Naive thymus-derived CD4-positive, alpha-beta T cell (primary cell): ENCODE results near the gene LIN7A. TPM values are rescaled to one million over a fixed set of nuclear protein-coding genes. Genes with fewer than 3 reads are reported as not detected.

ENCODE experiments used
- ATAC-seq: fragments of 150-1000 bp; cut with Tn5 transposase; 2 replicates; pipeline ENCODE4 v1.10.0; 2021; ENCODE audit warnings: mild to moderate bottlenecking, moderate library complexity
- CTCF ChIA-PET: fragments of 350-600 bp; sonication (Branson Sonifier 250); formaldehyde crosslinking; loops from one replicate; lab custom pipeline; 2021; ENCODE audit warnings: antibody characterized with exemption; lab: Charles Lee
- POLR2A ChIA-PET: fragments of 350-600 bp; sonication (Branson Sonifier 250); formaldehyde crosslinking; loops from one replicate; lab custom pipeline; 2021; ENCODE audit warnings: antibody characterized with exemption, inconsistent platforms; lab: Charles Lee
- DNase-seq, 9 donors: peaks; one replicate each; pipeline versions ENCODE4 v3.0.0 to v3.0.0-alpha.2; 2020 to 2022; ENCODE audit warnings: mixed read lengths in 1 of 9
- H3K27ac ChIP-seq: one replicate; pipeline ENCODE4 v1.7.0; 2013; ENCODE audit warnings: mild to moderate bottlenecking, low read depth, low read length, moderate library complexity
- H3K27me3 ChIP-seq, 2 donors: one replicate each; pipeline ENCODE4 v1.7.0; 2013; ENCODE audit warnings: low read length in 2 of 2, mild to moderate bottlenecking in 2 of 2, moderate library complexity in 2 of 2; ENCODE audit not compliant: control insufficient read depth in 2 of 2, insufficient read depth in 2 of 2
- H3K36me3 ChIP-seq, 3 experiments: 1 replicate in 2 of 3; 2 replicates in 1 of 3; pipeline ENCODE4 v1.7.0; 2013; ENCODE audit warnings: low read length in 3 of 3, mild to moderate bottlenecking in 3 of 3, moderate library complexity in 1 of 3; ENCODE audit not compliant: insufficient read depth in 3 of 3, control insufficient read depth in 2 of 3
- H3K4me1 ChIP-seq, 2 donors: one replicate each; pipeline ENCODE4 v1.7.0; 2013; ENCODE audit warnings: low read length in 2 of 2, mild to moderate bottlenecking in 2 of 2, moderate library complexity in 1 of 2; ENCODE audit not compliant: control insufficient read depth in 2 of 2, insufficient read depth in 2 of 2
- H3K4me3 ChIP-seq: 2 replicates; pipeline ENCODE4 v1.7.0; 2013; ENCODE audit warnings: mild to moderate bottlenecking, low read length
- H3K9me3 ChIP-seq, 3 experiments: 1 replicate in 2 of 3; 2 replicates in 1 of 3; pipeline ENCODE4 v1.7.0; 2013; ENCODE audit warnings: low read length in 3 of 3; ENCODE audit not compliant: control insufficient read depth in 2 of 3
- H3K27ac Mint-ChIP-seq, 9 donors: one replicate each; pipeline ENCODE4 v1.8.0; 2020 to 2022; ENCODE audit warnings: mixed read lengths in 9 of 9, mild to moderate bottlenecking in 8 of 9, moderate library complexity in 5 of 9, inconsistent platforms in 2 of 9
- H3K27me3 Mint-ChIP-seq, 5 donors: one replicate each; pipeline ENCODE4 v1.8.0; 2021 to 2022; ENCODE audit warnings: mixed read lengths in 5 of 5, mild to moderate bottlenecking in 1 of 5
- H3K36me3 Mint-ChIP-seq, 5 donors: one replicate each; pipeline ENCODE4 v1.8.0; 2020 to 2022; ENCODE audit warnings: mixed read lengths in 5 of 5, mild to moderate bottlenecking in 3 of 5, inconsistent platforms in 1 of 5
- H3K4me1 Mint-ChIP-seq, 7 donors: one replicate each; pipeline ENCODE4 v1.8.0; 2020 to 2022; ENCODE audit warnings: mixed read lengths in 7 of 7, mild to moderate bottlenecking in 3 of 7, inconsistent platforms in 1 of 7
- H3K4me3 Mint-ChIP-seq, 10 donors: one replicate each; pipeline ENCODE4 v1.8.0; 2020 to 2022; ENCODE audit warnings: mild to moderate bottlenecking in 10 of 10, mixed read lengths in 10 of 10, moderate library complexity in 6 of 10, inconsistent platforms in 2 of 10
- H3K9me3 Mint-ChIP-seq, 11 donors: one replicate each; pipeline ENCODE4 v1.8.0; 2020 to 2022; ENCODE audit warnings: mixed read lengths in 11 of 11, mild to moderate bottlenecking in 4 of 11, inconsistent platforms in 1 of 11, moderate library complexity in 1 of 11
- intact Hi-C, 2 donors: fragments of 100-400 bp; cut with micrococcal nuclease; formaldehyde crosslinking; loops; one replicate each; pipeline ENCODE4 v1.15.1; 2023
- microRNA-seq: library from miRNA; unstranded; fragments of <30 nt; microRNA quantifications from one replicate; pipeline ENCODE4 v1.2.0, GENCODE V29; 2022; ENCODE audit warnings: borderline microRNAs expressed
- polyA plus RNA-seq, 2 donors: library from polyadenylated mRNA; unstranded; fragments of 300-500 nt; fragmentation: Illumina TruSeq; gene quantifications; one replicate each; pipeline ENCODE4 v1.2.3, GENCODE V29; 2021
- total RNA-seq, 6 experiments: library from RNA in 5 of 6; stranded (reverse) in 5 of 6; gene quantifications; 1 replicate in 5 of 6; 2 replicates in 1 of 6; pipeline ENCODE4 v1.2.3 and lab custom pipeline; 2021 to 2026

Gene LIN7A
- total and polyA plus RNA-seq, 7 experiments from 2014 or later, result 0.27 to 7.1 (median 1.4) TPM; not detected in 4

GRCh38 chr12:80752464-80752863 lies 185.3 kb downstream of the LIN7A start:
- Histone ChIP-seq H3K27me3 (no peaks in the 10 kb centered on the region), H3K27ac (no peak overlapping the region), H3K9me3 (no peaks in the 10 kb centered on the region), H3K4me3 (no peak overlapping the region), H3K36me3 (no peaks in the 10 kb centered on the region), H3K4me1 (no peaks in the 10 kb centered on the region)
- no peak for ATAC-seq
- ChIA-PET POLR2A (no interaction called here), CTCF (no interaction called here)
- no peak overlapping the region for H3K4me3 Mint-ChIP-seq
- H3K4me1 Mint-ChIP-seq, result no peaks in the 10 kb centered on the region
- no peak for DNase-seq
- H3K27me3 Mint-ChIP-seq, result no peaks in the 10 kb centered on the region
- H3K36me3 Mint-ChIP-seq, result no peaks in the 10 kb centered on the region
- peaks cover 0 to 16% (median 0%) of the 10 kb centered on the region in 11 donors for H3K9me3 Mint-ChIP-seq
- H3K27ac Mint-ChIP-seq, result no peak overlapping the region
- intact Hi-C loops, result no loop called here

DNA sequence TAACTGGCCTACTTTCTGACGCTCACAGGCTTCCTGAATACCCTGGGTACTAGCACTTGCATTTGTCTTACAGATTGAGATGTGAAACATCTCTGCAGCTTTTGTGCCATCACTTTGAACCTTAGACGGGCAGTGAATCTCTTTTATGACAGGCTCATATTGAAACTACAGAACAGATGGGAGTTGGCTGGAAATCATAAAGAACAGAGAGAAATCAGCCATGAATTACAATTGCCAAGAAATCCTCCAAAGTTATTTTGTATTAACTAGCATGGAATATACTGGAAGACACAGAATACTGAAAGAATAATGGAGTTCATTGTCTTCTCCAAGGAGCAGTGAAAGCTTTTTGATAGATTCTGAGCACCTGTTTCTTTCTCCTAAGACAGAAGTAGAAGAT lies 188.3 kb downstream of the LIN7A start:
- Histone ChIP-seq H3K27ac (no peak overlapping the region), H3K9me3 (no peaks in the 10 kb centered on the region), H3K4me1 (no peaks in the 10 kb centered on the region), H3K4me3 (no peak overlapping the region), H3K36me3 (no peaks in the 10 kb centered on the region), H3K27me3 (no peaks in the 10 kb centered on the region)
- Mint-ChIP-seq H3K27ac (no peak overlapping the region), H3K36me3 (no peaks in the 10 kb centered on the region), H3K4me3 (no peak overlapping the region), H3K9me3 (peaks cover 0 to 12% (median 0%) of the 10 kb centered on the region in 11 donors), H3K4me1 (no peaks in the 10 kb centered on the region), H3K27me3 (no peaks in the 10 kb centered on the region)
- intact Hi-C loops, result no loop called here
- ChIA-PET CTCF (no interaction called here), POLR2A (no interaction called here)
- no peak for ATAC-seq
- no peak for DNase-seq

DNA sequence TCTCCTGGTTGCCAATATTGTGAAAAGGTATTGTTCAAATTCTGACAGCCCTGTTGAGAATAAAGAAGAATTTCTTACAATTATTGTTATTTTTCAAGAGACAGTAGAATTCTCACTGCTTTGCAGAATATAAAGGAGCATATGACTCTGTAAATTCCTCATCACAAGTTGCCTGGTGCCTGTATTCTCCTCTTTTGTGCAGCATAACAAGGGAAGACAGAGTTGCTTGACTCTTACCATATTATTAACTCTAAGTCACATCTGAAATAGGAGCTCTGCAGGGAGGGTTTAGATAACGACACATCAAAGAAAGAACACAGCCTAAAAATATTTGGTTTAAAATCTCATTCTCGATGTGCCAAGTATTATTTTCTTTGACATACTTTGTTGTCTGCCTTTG lies 189.9 kb downstream of the LIN7A start:
- H3K4me1 ChIP-seq, result no peaks in the 10 kb centered on the region
- intact Hi-C loops, result no loop called here
- H3K4me3 Mint-ChIP-seq, result no peak overlapping the region
- POLR2A ChIA-PET, result no interaction called here
- CTCF ChIA-PET, result no interaction called here
- no peaks in the 10 kb centered on the region for H3K9me3 ChIP-seq
- DNase-seq (no peak), ATAC-seq (no peak)
- H3K27ac ChIP-seq, result no peak overlapping the region
- H3K27me3 ChIP-seq, result no peaks in the 10 kb centered on the region
- H3K4me1 Mint-ChIP-seq, result no peaks in the 10 kb centered on the region
- H3K27ac Mint-ChIP-seq, result no peak overlapping the region
- H3K9me3 Mint-ChIP-seq, result peaks cover 0 to 6% (median 0%) of the 10 kb centered on the region in 11 donors
- no peaks in the 10 kb centered on the region for H3K36me3 ChIP-seq
- H3K4me3 ChIP-seq, result no peak overlapping the region
- no peaks in the 10 kb centered on the region for H3K36me3 Mint-ChIP-seq
- H3K27me3 Mint-ChIP-seq, result no peaks in the 10 kb centered on the region

DNA sequence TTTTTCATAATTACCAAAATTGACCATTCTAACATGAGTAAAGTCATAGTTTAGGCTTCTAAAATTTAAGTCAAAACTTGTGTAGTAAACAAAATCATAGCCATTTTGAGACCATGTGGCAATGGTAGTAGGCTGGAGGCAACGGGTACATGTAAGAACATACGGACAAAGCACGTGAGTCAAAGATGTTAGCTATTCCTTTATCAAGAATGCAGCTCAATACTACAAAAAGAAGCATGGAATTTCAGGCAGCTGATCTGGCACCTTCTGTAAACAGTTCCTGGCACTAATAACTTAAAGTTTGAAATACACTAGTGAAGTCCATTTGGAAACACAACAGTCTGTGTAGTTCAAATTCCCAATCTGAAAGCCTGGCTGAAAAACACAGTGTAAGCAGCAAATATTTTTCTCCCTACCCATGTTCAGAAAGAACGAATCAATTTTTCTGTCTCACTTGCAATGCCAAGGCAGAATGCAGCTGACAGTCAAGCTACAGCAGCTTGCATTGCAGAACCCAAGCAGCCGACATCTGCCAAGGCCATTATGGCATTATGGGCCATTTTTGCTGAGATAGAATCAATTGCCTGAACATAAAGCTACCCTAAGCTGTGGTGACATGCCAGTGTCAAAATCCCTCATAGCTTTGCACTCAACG lies 191.8 kb downstream of the LIN7A start:
- ChIA-PET CTCF (no interaction called here), POLR2A (no interaction called here)
- intact Hi-C loops, result no loop called here
- Histone ChIP-seq H3K27ac (no peak overlapping the region), H3K4me1 (no peaks in the 10 kb centered on the region), H3K36me3 (no peaks in the 10 kb centered on the region), H3K27me3 (no peaks in the 10 kb centered on the region), H3K9me3 (no peaks in the 10 kb centered on the region), H3K4me3 (no peak overlapping the region)
- Mint-ChIP-seq H3K4me1 (no peaks in the 10 kb centered on the region), H3K4me3 (no peak overlapping the region), H3K27ac (no peak overlapping the region), H3K9me3 (peaks cover 0 to 6% (median 0%) of the 10 kb centered on the region in 11 donors), H3K27me3 (no peaks in the 10 kb centered on the region), H3K36me3 (no peaks in the 10 kb centered on the region)
- ATAC-seq (no peak), DNase-seq (no peak)

Small RNAs within 50 kb of the gene (microRNA-seq; reads per million reads assigned to microRNA genes)
- gene MIR617 (not detected), gene MIR618 (not detected)

Other genes starting within 250 kb of the LIN7A start
- not detected for gene MYF6, start 230.3 kb downstream of the LIN7A start, total RNA-seq
- not detected for gene MYF6, start 230.3 kb downstream of the LIN7A start, polyA plus RNA-seq
- not detected for gene MYF5, start 221.0 kb downstream of the LIN7A start, total RNA-seq
- gene MYF5, start 221.0 kb downstream of the LIN7A start, polyA plus RNA-seq, result not detected
- under 1 TPM in 1 of 5 experiments, not detected in 4; 0.49 TPM for gene ACSS3, start 140.1 kb upstream of the LIN7A start, total RNA-seq
- not detected for gene ACSS3, start 140.1 kb upstream of the LIN7A start, polyA plus RNA-seq